ENCODE data around the gene CPED1. TPM values are rescaled to one million over a fixed set of nuclear protein-coding genes. Genes with fewer than 3 reads are reported as not detected.
"Not testable (repeated sequence)": the region's sequence is repeated elsewhere in the genome, so short reads cannot be mapped to it uniquely, and the experiment has no call there.

Gene CPED1
- total RNA-seq, 2 donors from 2014 or later, result 4.0 to 15.9 TPM

GRCh38 chr7:121313793-121314676 is 325.5 kb downstream of the CPED1 start:
- Histone ChIP-seq H3K9me3 (no peaks in the 10 kb centered on the region), H3K4me3 (no peak overlapping the region), H3K36me3 (no peaks in the 10 kb centered on the region), H3K9ac (ENCODE audit: low read depth in 2 of 2, low read length in 2 of 2) (peak overlapping the region in 1 of 2 donors; percentile 28), H3K4me1 (peaks cover 5% of the 10 kb centered on the region), H3K27ac (peak overlapping the region; percentile 30), H3K27me3 (no peaks in the 10 kb centered on the region)
- TF ChIP-seq CTCF (IDR thresholded peaks at IDR 0.05), result no peak
- intact Hi-C loops (cut with DNase I), result no loop called here
- peak; percentile 32 for DNase-seq

GRCh38 chr7:121315170-121315569 is 326.7 kb downstream of the CPED1 start:
- H3K9me3 ChIP-seq; H3K27ac ChIP-seq; DNase-seq; H3K9ac ChIP-seq (ENCODE audit: low read depth in 2 of 2, low read length in 2 of 2); H3K4me3 ChIP-seq; H3K36me3 ChIP-seq; H3K27me3 ChIP-seq; intact Hi-C loops (cut with DNase I); H3K4me1 ChIP-seq: not testable (repeated sequence)

DNA sequence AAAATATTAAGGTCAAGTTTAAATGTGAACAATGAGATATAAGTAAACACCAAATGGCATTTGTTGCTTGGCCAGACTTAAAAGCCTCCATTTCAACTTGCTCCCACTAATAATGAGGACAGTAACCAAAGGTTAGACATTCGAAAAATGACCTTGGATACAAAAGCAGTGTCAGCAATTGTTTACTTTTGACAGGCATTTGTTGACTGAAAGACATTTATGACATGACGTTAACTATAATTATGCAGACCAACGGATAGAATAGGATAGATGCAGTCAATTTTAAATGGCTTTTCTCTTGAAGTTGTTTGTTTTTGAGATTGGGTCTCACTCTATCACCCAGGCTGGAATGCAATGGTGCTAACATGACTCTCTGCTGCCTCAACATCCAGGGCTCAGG is 333.9 kb downstream of the CPED1 start:
- Histone ChIP-seq H3K36me3 (no peaks in the 10 kb centered on the region), H3K9me3 (no peaks in the 10 kb centered on the region), H3K4me3 (no peak overlapping the region), H3K27me3 (no peaks in the 10 kb centered on the region), H3K27ac (no peak overlapping the region), H3K4me1 (no peaks in the 10 kb centered on the region), H3K9ac (ENCODE audit: low read depth in 2 of 2, low read length in 2 of 2) (no peak overlapping the region)
- no peak for TF ChIP-seq CTCF (IDR thresholded peaks at IDR 0.05)
- intact Hi-C loops (cut with DNase I), result no loop called here
- DNase-seq, result no peak

- DNase-seq, result no peak
- H3K9ac ChIP-seq (ENCODE audit: low read depth in 2 of 2, low read length in 2 of 2), result no peak overlapping the region
- intact Hi-C loops (cut with DNase I), result no loop called here
- no peak overlapping the region for H3K27ac ChIP-seq
- no peak overlapping the region for H3K4me3 ChIP-seq
- peaks cover 8% of the 10 kb centered on the region for H3K27me3 ChIP-seq
- H3K9me3 ChIP-seq, result no peaks in the 10 kb centered on the region
- H3K36me3 ChIP-seq, result no peaks in the 10 kb centered on the region
- TF ChIP-seq CTCF (IDR thresholded peaks at IDR 0.05), result no peak
- H3K4me1 ChIP-seq, result no peaks in the 10 kb centered on the region
Measured at GRCh38 chr7:121323515-121324302, 335.2 kb downstream of the CPED1 start.

GRCh38 chr7:121327671-121328070 is 339.2 kb downstream of the CPED1 start:
- Histone ChIP-seq H3K9ac (ENCODE audit: low read depth in 2 of 2, low read length in 2 of 2) (no peak overlapping the region), H3K27ac (no peak overlapping the region), H3K4me3 (no peak overlapping the region), H3K9me3 (no peaks in the 10 kb centered on the region), H3K36me3 (no peaks in the 10 kb centered on the region), H3K4me1 (peaks cover 13% of the 10 kb centered on the region), H3K27me3 (peaks cover 45% of the 10 kb centered on the region)
- no peak for TF ChIP-seq CTCF (IDR thresholded peaks at IDR 0.05)
- intact Hi-C loops (cut with DNase I), result no loop called here
- no peak for DNase-seq

Data from colonic mucosa (tissue), 4 donors.